ENCODE data around the gene C6orf62.

DNA sequence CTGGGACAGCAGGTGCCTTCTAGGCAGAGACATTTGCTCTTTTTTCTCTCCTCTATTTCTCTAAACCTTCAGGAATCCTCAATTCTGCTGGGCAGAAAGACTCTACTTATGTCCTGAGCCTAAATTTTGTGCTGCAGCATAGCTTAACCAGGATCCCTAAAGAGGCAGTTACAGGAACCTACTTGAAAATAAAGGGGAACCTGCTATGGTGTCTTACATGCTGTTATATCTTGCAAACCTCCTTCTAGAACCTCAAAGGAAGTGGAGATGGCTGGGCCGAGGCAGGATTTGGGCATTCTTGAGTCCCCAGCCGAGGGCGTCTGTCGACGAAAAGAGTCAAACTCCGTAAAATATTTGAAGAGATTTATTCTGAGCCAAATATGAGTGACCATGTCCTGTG is 38.7 kb upstream of the C6orf62 start:
- TF ChIP-seq POLR2AphosphoS5 (IDR thresholded peaks at IDR 0.05; ENCODE audit: low read depth, low read length) (no peak), POLR2A (IDR thresholded peaks at IDR 0.05; ENCODE audit: low read depth, low read length) (no peak), TAF1 (IDR thresholded peaks at IDR 0.05; ENCODE audit: borderline replicate concordance, low read depth, low read length) (no peak)

Measured in GM12892 (cell line).